Measurements from ENCODE around the gene NR5A2.

Gene NR5A2

DNA sequence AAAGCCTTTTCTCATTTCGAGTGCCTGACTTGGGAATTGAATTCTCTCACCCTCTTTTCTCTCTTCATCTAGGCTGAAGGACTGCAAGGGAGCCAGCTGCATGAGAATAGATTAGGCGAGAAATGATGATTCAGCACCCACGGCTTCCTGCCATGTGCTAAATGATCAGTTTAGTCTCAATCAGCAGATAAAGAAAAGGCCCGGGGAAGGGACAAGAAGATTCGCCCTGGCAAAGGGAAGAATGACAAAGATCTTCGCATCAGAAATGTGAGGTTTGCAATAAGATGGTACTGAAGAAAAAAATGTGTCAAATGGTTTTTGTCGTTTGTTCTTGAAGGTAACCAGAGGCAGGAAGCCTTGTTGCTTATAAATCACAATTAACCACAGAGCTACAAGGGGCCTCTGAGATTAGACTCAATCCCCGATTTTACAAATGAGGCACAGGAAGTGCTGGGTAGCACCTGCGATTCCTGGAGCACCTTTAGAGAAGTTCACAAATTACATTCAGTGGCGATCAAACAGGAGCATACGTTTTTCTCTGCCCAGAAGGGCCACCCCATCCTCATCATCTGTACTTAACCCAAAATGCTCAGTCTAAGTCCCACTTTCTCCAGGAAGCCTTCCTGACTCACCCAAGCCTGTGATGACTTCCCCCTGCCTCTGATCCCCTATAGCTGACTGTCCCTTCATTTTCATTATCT is 198.9 kb downstream of the NR5A2 start:
- no peak overlapping the region for H3K4me3 ChIP-seq (ENCODE audit: low read depth, low read length)
- no peak for TF ChIP-seq CTCF (IDR thresholded peaks at IDR 0.05; ENCODE audit: control insufficient read depth, extremely low read depth, insufficient read depth)
- DNase-seq (ENCODE audit: low read depth), result no peak

- H3K4me3 ChIP-seq (ENCODE audit: low read depth, low read length), result no peak overlapping the region
- DNase-seq (ENCODE audit: low read depth), result no peak
- TF ChIP-seq CTCF (IDR thresholded peaks at IDR 0.05; ENCODE audit: control insufficient read depth, extremely low read depth, insufficient read depth), result no peak
Measured at GRCh38 chr1:200226969-200227303, 199.4 kb downstream of the NR5A2 start.
